NCI-H2196 treated with DMSO at 0.1 percent for 48 hours (cell line): ENCODE data around the gene GNA15.
"Not testable (repeated sequence)": the region's sequence is repeated elsewhere in the genome, so short reads cannot be mapped to it uniquely, and the experiment has no call there.

Experiments used
- DNase-seq: peaks from one replicate; lab custom pipeline; 2025; ENCODE audit not compliant: unreplicated experiment; lab: John Stamatoyannopoulos, UW

Gene GNA15

GRCh38 chr19:3148503-3148902 lies 12.7 kb downstream of the GNA15 start:
- no peak for DNase-seq

DNA sequence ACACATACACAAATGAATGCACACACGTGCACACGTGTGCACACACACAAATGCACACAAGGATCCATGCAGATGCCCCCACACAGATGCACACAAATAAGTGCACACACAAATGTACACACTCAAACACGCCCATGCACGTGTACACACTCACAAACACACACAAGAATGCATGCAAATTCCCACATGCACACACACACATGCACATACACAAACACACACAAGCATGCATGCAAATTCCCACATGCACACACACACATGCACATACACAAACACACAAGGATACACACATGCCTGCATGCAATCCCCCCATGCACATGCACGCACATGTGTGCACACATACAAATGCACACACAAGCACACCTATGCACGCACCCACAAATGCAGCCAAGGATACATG lies 13.3 kb downstream of the GNA15 start:
- no peak for DNase-seq

GRCh38 chr19:3149526-3150505 lies 14.0 kb downstream of the GNA15 start:
- DNase-seq: no peak

DNA sequence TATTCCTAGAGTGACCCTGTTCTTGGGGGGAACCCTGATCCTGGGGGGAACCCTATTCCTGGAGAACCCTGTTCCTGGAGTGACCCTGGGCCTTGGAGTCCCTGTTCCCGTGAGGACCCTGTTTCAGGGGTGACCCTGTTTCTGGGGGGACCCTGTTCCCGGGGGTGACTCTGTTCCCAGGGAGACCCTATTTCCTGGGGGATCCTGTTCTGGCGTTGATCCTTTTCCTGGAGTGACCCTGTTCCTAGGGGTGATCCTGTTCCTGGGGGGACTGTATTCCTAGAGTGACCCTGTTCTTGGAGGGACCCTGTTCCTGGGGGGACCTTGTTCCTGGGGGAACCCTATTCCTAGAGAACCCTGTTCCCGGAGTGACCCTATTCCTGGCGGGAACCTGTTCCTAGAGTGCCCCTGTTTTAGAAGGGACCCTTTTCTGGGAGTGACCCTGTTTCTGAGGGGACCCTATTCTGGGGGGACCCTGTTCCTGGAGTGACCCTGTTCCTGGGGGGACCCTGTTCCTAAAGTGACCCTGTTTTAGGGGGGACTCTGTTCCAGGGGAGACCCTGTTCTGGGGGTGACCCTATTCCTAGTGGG lies 15.0 kb downstream of the GNA15 start:
- DNase-seq: no peak

GRCh38 chr19:3151563-3152418 lies 16.0 kb downstream of the GNA15 start:
- no peak for DNase-seq

DNA sequence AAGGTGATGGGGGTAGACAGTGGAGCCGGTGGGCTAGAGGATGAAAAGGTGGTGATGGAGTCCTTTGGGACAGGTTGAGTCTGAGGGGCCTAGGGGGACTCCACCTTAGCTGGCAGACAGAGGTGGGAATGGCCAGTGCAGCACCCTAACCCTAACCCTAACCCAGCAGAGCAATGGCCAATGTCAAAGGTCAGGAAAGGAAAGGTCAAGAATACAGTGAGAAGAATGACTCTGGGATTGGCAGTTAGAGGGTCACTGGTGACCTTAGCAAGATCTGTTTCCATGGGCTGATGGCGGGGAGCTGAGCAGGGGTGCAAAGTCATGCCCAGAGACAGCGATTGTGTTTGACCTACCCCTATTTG lies 16.6 kb downstream of the GNA15 start:
- DNase-seq: no peak

GRCh38 chr19:3153286-3154230 lies 17.7 kb downstream of the GNA15 start:
- DNase-seq: no peak

DNA sequence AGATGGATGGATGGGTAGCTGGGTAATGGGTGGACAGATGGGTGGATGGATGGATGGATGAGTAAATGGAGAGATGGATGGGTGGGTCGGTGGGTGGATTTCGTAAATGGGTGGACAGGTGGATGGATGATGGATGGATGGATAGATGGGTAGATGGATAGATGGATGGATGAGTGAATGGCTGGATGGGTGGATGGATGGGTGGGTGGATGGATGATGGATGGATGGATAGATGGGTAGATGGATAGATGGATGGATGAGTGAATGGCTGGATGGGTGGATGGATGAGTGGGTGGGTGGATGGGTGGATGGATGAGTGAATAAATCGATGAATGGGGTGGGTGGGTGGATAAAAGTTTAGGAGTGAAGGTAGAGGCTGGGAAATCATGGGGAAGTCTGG lies 18.6 kb downstream of the GNA15 start:
- not testable (repeated sequence) for DNase-seq

DNA sequence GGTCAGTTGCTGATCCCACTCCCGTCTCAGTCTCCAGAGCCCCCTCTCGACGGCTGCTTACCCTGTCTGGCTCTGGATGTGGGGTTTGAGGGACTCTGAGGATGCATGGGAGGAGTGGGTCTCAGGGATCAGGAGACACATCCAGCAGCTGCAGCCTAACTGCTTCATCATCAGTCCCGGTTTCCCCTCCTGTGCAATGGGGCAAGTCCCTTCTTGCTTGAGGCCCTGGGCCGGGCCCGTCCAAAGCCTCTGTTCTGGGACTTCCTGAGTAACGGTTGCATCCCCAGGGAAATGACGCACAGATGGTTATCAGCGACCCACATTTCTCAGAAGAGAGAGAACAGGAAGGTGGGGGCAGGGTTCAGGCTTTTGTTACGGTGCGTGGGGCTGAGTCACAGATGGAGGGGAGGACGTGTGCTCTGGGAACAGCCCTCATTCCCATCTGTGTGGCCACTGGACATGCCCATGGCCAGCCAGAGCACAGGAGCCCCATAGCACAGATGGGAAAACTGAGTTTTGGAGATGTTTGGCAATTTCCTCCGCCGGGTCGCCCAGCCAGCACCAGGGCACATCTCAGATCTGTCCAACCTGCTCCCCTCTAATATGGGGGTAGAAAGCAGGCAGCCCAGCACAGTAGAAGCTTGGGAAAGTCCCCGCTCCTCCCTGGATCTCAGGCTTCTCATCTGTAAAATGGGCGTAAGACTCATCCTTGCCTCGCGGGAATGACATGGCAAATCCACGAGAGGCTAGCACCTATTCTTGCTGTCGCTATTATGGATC lies 19.3 kb downstream of the GNA15 start:
- DNase-seq: no peak

GRCh38 chr19:3157096-3157845 lies 21.4 kb downstream of the GNA15 start:
- DNase-seq: no peak

DNA sequence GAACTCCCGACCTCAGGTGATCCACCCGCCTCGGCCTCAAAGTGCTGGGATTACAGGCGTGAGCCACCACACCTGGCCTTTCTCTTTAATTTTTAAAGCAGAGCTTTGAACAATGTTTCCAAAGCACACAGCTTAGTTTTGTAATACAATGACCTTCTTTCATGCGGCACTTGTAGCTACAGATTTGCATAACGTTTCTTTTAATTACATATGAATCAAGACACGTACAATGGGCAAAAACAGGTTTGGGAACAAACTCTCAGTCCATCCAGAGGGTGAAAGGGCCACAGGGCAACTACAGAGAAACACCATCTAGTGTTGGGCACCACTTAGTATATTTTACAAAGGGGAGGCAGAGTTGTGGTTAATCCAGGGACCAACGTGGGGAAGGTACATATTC lies 23.7 kb downstream of the GNA15 start:
- DNase-seq: no peak

DNA sequence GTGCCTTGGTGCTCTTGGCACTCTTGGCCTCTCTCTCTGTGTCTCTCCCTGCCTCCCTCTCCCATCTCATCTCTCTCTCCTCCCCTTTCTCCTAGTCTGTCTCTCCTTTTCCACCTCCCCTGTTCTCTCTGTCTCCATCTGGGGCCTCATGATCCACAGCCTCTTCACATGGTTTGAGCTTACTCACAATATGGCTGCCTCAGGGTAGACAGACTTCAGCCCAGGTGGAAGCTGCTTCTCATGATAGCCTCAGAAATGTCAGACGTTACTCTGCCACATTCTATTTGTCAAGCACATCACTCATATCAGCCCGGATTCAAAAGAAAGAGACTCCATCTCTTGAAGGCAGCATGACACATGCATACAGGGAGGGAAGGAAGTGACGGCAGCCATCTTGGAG lies 24.4 kb downstream of the GNA15 start:
- no peak for DNase-seq

GRCh38 chr19:3161453-3161852 lies 25.6 kb downstream of the GNA15 start:
- DNase-seq: no peak

- DNase-seq: no peak
Measured at GRCh38 chr19:3162418-3163229, 26.8 kb downstream of the GNA15 start.

DNA sequence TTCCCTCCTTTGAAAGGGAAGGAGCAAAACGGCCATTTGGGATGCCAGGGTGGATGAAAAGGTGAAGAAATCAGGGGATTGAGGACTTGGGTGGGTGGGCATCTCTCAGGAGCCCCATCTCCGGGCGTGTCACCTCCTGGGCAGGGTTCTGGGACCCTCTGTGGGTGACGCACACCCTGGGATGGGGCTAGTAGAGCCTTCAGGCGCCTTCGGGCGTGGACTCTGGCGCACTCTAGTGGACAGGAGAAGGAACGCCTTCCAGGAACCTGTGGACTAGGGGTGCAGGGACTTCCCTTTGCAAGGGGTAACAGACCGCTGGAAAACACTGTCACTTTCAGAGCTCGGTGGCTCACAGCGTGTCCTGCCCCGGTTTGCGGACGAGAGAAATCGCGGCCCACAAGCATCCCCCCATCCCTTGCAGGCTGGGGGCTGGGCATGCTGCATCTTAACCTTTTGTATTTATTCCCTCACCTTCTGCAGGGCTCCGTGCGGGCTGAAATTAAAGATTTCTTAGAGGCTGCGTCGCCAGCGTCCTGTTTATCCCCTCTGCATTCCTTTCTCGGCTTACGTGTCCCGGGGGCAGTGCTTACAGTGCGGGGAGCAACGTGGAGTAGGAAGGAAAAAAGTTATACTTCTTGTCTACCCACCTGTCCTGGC lies 27.5 kb downstream of the GNA15 start:
- DNase-seq: peak; percentile 26

- no peak for DNase-seq
Measured at GRCh38 chr19:3163943-3164342, 28.1 kb downstream of the GNA15 start.

DNA sequence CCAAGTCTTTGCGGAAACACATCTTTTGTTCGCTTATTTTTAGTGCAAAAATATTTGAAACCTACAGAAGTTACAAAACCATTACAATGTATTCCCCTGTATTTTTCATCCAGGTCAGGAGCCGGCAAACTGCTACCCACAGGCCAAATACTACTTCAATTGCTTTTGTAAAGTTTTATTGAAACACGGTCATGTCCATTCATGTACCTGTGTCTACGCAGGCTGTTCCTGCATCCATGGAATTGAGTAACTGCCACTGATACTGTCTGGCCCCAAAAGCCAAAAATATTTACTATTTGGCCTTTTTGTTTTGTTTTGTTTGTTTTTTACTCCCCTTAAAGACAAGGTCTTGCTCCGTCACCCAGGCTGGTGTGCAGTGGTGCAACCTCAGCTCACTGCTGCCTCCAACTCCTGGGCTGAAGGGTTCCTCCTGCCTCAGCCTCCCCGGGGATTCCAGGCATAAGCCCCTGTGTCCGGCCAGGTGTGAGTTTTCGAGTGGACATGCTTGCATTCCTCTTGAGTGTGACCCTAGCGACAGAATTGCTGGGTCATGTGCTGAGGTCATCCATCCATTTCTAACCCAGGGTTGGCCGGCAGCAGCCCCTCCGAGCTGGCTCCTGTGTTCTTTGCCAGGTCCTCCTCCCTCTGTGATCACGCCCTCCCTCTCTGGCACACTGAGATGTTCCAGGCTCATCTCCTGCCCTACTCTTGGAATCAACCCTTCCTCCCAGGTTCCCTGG lies 31.9 kb downstream of the GNA15 start:
- DNase-seq: no peak
